PC-9 (cell line): Measurements from ENCODE around the gene TRABD2B.

Experiments
- EZH2 ChIP-seq: fragments of 200-600 bp; sonication (generic); IDR thresholded peaks from 2 replicates; pipeline ENCODE4 v1.8.0; 2017; ENCODE audit warnings: antibody characterized with exemption, low read depth
- TF ChIP-seq, protein P1 (sequence below): fragments of 200-600 bp; sonication (generic); conservative IDR thresholded peaks from 2 replicates; pipeline ENCODE4 v1.6.1; 2017; ENCODE audit warnings: mixed run types, antibody characterized with exemption, mild to moderate bottlenecking, moderate library complexity

DNA sequence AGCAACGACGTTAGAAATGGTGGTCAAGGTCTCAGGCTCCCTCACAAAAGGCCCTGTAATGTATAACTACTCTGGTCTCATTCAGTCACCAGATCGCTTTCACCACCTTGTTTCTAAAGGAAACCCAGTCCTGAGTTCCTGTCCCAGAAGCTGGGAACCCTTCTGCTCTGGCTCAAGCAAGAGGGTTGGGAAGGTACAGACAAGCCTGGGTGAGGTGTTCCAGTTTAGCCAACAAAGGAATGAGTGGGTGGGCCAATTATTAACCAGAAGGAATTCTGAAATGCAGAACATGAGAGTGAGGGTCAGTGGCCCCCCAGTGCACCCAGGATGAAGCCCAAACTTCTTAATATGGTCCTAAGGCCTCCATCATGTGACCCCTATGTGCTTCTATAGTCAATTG, 17.5 kb downstream of the TRABD2B start:
- no peak for TF ChIP-seq EZH2
- TF ChIP-seq, protein P1, sequence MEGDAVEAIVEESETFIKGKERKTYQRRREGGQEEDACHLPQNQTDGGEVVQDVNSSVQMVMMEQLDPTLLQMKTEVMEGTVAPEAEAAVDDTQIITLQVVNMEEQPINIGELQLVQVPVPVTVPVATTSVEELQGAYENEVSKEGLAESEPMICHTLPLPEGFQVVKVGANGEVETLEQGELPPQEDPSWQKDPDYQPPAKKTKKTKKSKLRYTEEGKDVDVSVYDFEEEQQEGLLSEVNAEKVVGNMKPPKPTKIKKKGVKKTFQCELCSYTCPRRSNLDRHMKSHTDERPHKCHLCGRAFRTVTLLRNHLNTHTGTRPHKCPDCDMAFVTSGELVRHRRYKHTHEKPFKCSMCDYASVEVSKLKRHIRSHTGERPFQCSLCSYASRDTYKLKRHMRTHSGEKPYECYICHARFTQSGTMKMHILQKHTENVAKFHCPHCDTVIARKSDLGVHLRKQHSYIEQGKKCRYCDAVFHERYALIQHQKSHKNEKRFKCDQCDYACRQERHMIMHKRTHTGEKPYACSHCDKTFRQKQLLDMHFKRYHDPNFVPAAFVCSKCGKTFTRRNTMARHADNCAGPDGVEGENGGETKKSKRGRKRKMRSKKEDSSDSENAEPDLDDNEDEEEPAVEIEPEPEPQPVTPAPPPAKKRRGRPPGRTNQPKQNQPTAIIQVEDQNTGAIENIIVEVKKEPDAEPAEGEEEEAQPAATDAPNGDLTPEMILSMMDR, result no peak
